HepG2 (cell line): ENCODE measurements around the gene LEMD1. TPM values are rescaled to one million over a fixed set of nuclear protein-coding genes. Genes with fewer than 3 reads are reported as not detected.

Experiments used
- AHR ChIP-seq: IDR thresholded peaks from 2 replicates; pipeline ENCODE4 v1.6.1; 2018; ENCODE audit warnings: missing genetic modification reagents, missing compliant biosample characterization
- GATAD1 ChIP-seq: IDR thresholded peaks from 2 replicates; pipeline ENCODE4 v1.6.1; 2016; ENCODE audit warnings: missing genetic modification reagents, missing compliant biosample characterization
- KDM3A ChIP-seq: IDR thresholded peaks from 2 replicates; pipeline ENCODE4 v1.6.1; 2018; ENCODE audit warnings: low read depth, missing compliant biosample characterization
- MAZ ChIP-seq, 2 experiments: sonication (generic) in 1 of 2; formaldehyde crosslinking in 1 of 2; IDR thresholded peaks; 2 replicates each; pipeline versions ENCODE4 v1.5.0 to v1.6.1; 2012 to 2020; ENCODE audit warnings: low read depth in 2 of 2, mild to moderate bottlenecking in 2 of 2, borderline replicate concordance in 1 of 2, improper control_type of control experiment in 1 of 2, low read length in 1 of 2, missing genetic modification reagents in 1 of 2, moderate library complexity in 1 of 2
- MTF1 ChIP-seq: sonication (generic); formaldehyde crosslinking; IDR thresholded peaks from 2 replicates; pipeline ENCODE4 v1.5.0; 2020; ENCODE audit warnings: missing genetic modification reagents
- PITX1 ChIP-seq: sonication (generic); formaldehyde crosslinking; IDR thresholded peaks from 2 replicates; pipeline ENCODE4 v1.5.1; 2020; ENCODE audit warnings: mild to moderate bottlenecking, missing genetic modification reagents
- RXRA ChIP-seq: sonication (generic); formaldehyde crosslinking; IDR thresholded peaks from 2 replicates; pipeline ENCODE4 v1.5.1; 2020; ENCODE audit warnings: missing genetic modification reagents
- SAP130 ChIP-seq: IDR thresholded peaks from 2 replicates; pipeline ENCODE4 v1.6.1; 2016; ENCODE audit warnings: low read depth
- SATB2 ChIP-seq: sonication (generic); formaldehyde crosslinking; IDR thresholded peaks from 2 replicates; pipeline ENCODE4 v1.5.0; 2020; ENCODE audit warnings: missing genetic modification reagents
- SRSF1 ChIP-seq: fragments of 200-400 bp; formaldehyde crosslinking; optimal IDR thresholded peaks from 2 replicates; pipeline ENCODE3; 2017; ENCODE audit warnings: mild to moderate bottlenecking, low read depth, low read length, moderate library complexity
- ZBTB7A ChIP-seq: sonication (generic); formaldehyde crosslinking; IDR thresholded peaks from 2 replicates; pipeline ENCODE4 v1.8.0; 2022; ENCODE audit warnings: mild to moderate bottlenecking, missing genetic modification reagents
- ZBTB7B ChIP-seq: sonication (generic); formaldehyde crosslinking; IDR thresholded peaks from 2 replicates; pipeline ENCODE4 v1.4.0; 2020; ENCODE audit warnings: missing genetic modification reagents
- ZNF350 ChIP-seq: sonication (generic); formaldehyde crosslinking; IDR thresholded peaks from 2 replicates; pipeline ENCODE4 v1.4.0; 2020; ENCODE audit warnings: mild to moderate bottlenecking, low read depth, missing genetic modification reagents, borderline replicate concordance
- ZNF605 ChIP-seq: sonication (generic); formaldehyde crosslinking; IDR thresholded peaks from 2 replicates; pipeline ENCODE4 v1.8.0; 2022; ENCODE audit warnings: mild to moderate bottlenecking, missing genetic modification reagents
- ZNF746 ChIP-seq: sonication (generic); formaldehyde crosslinking; IDR thresholded peaks from 2 replicates; pipeline ENCODE4 v1.8.0; 2022; ENCODE audit warnings: mild to moderate bottlenecking, missing genetic modification reagents
- polyA plus RNA-seq, 8 experiments: library from polyadenylated mRNA; depleted of rRNA in 3 of 8; stranded (reverse) in 7 of 8; unstranded in 1 of 8; fragments of >200 nt; fragmentation: Illumina TruSeq in 4 of 8; extraction: Trizol in 4 of 8; gene quantifications; 2 replicates each; pipeline versions ENCODE4 v1.2.1 to v1.2.3, GENCODE V29; 2011 to 2016; ENCODE audit warnings: low read depth in 4 of 8, missing spikeins in 1 of 8, mixed read lengths in 1 of 8; ENCODE audit not compliant: insufficient read depth in 1 of 8
- total RNA-seq, 5 experiments: library from RNA; depleted of rRNA; stranded (reverse); fragments of >200 nt; fragmentation: Illumina TruSeq; extraction: Trizol; gene quantifications; 2 replicates each; pipeline ENCODE4 v1.2.3, GENCODE V29; 2016; ENCODE audit warnings: low read depth in 1 of 5
- TF ChIP-seq, protein P1 (sequence below): IDR thresholded peaks from 2 replicates; pipeline ENCODE4 v1.4.0; 2020; ENCODE audit warnings: mild to moderate bottlenecking, missing genetic modification reagents
- TF ChIP-seq, protein P2 (sequence below): sonication (generic); formaldehyde crosslinking; IDR thresholded peaks from 2 replicates; pipeline ENCODE4 v1.5.0; 2020; ENCODE audit warnings: mild to moderate bottlenecking, missing genetic modification reagents
- TF ChIP-seq, protein P3 (sequence below): sonication (generic); formaldehyde crosslinking; IDR thresholded peaks from 2 replicates; pipeline ENCODE4 v1.4.0; 2020; ENCODE audit warnings: missing genetic modification reagents
- TF ChIP-seq, protein P4 (sequence below): sonication (generic); formaldehyde crosslinking; IDR thresholded peaks from 2 replicates; pipeline ENCODE4 v1.4.0; 2020; ENCODE audit warnings: missing genetic modification reagents

Gene LEMD1
- total and polyA plus RNA-seq, 2 of the 13 experiments (the other 11 are each of a cell fraction or from before 2014, with no cell fraction given): 1.4 to 2.3 TPM

GRCh38 chr1:205449750-205450443 lies 28.0 kb upstream of the LEMD1 start (continued):
- TF ChIP-seq, protein P1, sequence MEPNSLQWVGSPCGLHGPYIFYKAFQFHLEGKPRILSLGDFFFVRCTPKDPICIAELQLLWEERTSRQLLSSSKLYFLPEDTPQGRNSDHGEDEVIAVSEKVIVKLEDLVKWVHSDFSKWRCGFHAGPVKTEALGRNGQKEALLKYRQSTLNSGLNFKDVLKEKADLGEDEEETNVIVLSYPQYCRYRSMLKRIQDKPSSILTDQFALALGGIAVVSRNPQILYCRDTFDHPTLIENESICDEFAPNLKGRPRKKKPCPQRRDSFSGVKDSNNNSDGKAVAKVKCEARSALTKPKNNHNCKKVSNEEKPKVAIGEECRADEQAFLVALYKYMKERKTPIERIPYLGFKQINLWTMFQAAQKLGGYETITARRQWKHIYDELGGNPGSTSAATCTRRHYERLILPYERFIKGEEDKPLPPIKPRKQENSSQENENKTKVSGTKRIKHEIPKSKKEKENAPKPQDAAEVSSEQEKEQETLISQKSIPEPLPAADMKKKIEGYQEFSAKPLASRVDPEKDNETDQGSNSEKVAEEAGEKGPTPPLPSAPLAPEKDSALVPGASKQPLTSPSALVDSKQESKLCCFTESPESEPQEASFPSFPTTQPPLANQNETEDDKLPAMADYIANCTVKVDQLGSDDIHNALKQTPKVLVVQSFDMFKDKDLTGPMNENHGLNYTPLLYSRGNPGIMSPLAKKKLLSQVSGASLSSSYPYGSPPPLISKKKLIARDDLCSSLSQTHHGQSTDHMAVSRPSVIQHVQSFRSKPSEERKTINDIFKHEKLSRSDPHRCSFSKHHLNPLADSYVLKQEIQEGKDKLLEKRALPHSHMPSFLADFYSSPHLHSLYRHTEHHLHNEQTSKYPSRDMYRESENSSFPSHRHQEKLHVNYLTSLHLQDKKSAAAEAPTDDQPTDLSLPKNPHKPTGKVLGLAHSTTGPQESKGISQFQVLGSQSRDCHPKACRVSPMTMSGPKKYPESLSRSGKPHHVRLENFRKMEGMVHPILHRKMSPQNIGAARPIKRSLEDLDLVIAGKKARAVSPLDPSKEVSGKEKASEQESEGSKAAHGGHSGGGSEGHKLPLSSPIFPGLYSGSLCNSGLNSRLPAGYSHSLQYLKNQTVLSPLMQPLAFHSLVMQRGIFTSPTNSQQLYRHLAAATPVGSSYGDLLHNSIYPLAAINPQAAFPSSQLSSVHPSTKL: peak; percentile 12; the same call in 1 of the 2 replicates
- TF ChIP-seq ZNF350 (0 out of 2 replicates have a peak, but pooled peaks have one; percentile 32), PITX1 (CRISPR knock-in tag) (peak; percentile 5; the same call in 1 of the 2 replicates), ZNF605 (CRISPR knock-in tag) (peak; percentile 72; the same call in 1 of the 2 replicates), RXRA (CRISPR knock-in tag) (0 out of 2 replicates have a peak, but pooled peaks have one; percentile 14), SATB2 (CRISPR knock-in tag) (0 out of 2 replicates have a peak, but pooled peaks have one; percentile 53), KDM3A (CRISPR knock-in tag) (no peak), GATAD1 (CRISPR knock-in tag) (0 out of 2 replicates have a peak, but pooled peaks have one; percentile 9), AHR (CRISPR knock-in tag) (no peak), SRSF1 (no peak), SAP130 (CRISPR knock-in tag) (0 out of 2 replicates have a peak, but pooled peaks have one; percentile 16), MAZ (IDR thresholded peaks at IDR 0.05; ENCODE audit: borderline replicate concordance, low read depth, low read length) (no peak), MAZ (CRISPR knock-in tag; IDR thresholded peaks at IDR 0.05; ENCODE audit: low read depth) (0 out of 2 replicates have a peak, but pooled peaks have one; percentile 63), ZBTB7A (no peak), MTF1 (CRISPR knock-in tag) (no peak), ZBTB7B (CRISPR knock-in tag) (peak; percentile 38; the same call in 1 of the 2 replicates), ZNF746 (CRISPR knock-in tag) (peak; percentile 15; the same call in 1 of the 2 replicates)
- TF ChIP-seq, protein P2, sequence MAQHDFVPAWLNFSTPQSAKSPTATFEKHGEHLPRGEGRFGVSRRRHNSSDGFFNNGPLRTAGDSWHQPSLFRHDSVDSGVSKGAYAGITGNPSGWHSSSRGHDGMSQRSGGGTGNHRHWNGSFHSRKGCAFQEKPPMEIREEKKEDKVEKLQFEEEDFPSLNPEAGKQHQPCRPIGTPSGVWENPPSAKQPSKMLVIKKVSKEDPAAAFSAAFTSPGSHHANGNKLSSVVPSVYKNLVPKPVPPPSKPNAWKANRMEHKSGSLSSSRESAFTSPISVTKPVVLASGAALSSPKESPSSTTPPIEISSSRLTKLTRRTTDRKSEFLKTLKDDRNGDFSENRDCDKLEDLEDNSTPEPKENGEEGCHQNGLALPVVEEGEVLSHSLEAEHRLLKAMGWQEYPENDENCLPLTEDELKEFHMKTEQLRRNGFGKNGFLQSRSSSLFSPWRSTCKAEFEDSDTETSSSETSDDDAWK (CRISPR knock-in tag): no peak
- TF ChIP-seq, protein P3, sequence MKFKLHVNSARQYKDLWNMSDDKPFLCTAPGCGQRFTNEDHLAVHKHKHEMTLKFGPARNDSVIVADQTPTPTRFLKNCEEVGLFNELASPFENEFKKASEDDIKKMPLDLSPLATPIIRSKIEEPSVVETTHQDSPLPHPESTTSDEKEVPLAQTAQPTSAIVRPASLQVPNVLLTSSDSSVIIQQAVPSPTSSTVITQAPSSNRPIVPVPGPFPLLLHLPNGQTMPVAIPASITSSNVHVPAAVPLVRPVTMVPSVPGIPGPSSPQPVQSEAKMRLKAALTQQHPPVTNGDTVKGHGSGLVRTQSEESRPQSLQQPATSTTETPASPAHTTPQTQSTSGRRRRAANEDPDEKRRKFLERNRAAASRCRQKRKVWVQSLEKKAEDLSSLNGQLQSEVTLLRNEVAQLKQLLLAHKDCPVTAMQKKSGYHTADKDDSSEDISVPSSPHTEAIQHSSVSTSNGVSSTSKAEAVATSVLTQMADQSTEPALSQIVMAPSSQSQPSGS (CRISPR knock-in tag): 0 out of 2 replicates have a peak, but pooled peaks have one; percentile 43
- TF ChIP-seq, protein P4, sequence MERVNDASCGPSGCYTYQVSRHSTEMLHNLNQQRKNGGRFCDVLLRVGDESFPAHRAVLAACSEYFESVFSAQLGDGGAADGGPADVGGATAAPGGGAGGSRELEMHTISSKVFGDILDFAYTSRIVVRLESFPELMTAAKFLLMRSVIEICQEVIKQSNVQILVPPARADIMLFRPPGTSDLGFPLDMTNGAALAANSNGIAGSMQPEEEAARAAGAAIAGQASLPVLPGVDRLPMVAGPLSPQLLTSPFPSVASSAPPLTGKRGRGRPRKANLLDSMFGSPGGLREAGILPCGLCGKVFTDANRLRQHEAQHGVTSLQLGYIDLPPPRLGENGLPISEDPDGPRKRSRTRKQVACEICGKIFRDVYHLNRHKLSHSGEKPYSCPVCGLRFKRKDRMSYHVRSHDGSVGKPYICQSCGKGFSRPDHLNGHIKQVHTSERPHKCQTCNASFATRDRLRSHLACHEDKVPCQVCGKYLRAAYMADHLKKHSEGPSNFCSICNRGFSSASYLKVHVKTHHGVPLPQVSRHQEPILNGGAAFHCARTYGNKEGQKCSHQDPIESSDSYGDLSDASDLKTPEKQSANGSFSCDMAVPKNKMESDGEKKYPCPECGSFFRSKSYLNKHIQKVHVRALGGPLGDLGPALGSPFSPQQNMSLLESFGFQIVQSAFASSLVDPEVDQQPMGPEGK: peak; percentile 73
